GM18517 (cell line): Measurements from ENCODE around the gene GFI1.

Experiments
- ATAC-seq: cut with Tn5 transposase; IDR thresholded peaks from one replicate; pipeline ENCODE4 v1.9.1; 2021; ENCODE audit warnings: mild to moderate bottlenecking, moderate library complexity; ENCODE audit not compliant: unreplicated experiment

Gene GFI1

DNA sequence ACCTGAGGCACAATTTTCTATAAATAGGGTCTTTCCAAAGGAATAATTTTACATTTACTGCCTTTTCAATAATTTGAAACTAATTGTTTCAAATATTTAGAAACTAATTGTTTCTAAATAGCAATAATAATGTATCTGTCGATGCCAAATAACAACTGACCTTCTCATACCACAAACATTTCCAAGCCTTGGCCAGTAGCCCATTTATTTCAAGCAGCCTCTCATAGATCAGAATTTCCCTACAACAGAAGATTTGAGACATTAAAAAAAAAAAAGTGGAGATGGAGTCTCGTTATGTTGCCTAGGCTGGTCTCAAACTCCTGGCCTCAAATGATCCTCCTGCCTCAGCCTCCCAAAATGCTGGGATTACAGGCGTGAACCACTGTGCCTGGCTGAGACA lies 2.1 kb upstream of the GFI1 start:
- no peak for ATAC-seq

DNA sequence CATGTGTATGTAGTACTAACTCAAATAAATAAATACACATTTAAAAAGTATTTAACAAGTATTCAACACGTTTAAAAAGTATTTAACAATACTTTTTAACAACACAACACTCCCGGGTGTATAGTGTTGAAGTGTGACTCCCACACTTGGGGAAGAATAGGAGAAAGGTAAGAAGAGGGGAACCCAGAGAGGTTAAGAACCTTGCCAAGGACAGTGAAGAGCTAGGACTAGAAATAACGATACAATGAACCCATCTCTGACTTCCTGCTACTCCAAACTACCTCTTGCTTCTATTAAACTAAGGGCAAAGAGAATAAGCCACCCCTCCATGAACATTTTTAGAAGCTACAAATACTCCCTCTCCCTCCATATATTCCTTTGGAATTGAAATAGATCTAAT lies 1.7 kb upstream of the GFI1 start:
- no peak for ATAC-seq

DNA sequence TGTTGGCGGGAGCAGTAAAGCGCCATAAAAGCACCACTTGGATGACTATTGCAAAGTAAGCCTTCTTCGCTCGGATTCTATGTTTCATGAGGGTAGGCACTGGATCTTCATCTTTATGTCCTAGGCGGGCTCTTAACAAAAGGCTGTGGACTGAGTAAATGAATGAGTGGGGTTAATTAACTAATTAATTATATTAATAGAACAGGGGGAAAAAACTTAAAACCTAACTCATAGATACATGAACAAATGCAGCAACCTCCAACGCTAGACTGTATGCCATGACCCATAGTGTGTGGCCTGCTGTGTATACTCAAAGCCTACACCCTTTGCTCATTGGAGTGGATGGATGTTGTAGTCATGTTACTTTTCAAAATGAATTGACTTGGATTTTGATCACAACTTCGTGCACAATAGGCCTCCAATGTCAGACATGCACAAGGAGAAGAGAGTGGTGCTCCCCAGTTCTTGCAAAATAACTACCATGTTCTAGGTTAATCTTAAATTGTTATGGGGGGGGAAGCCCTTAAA lies 417 bp upstream of the GFI1 start:
- ATAC-seq: no peak

DNA sequence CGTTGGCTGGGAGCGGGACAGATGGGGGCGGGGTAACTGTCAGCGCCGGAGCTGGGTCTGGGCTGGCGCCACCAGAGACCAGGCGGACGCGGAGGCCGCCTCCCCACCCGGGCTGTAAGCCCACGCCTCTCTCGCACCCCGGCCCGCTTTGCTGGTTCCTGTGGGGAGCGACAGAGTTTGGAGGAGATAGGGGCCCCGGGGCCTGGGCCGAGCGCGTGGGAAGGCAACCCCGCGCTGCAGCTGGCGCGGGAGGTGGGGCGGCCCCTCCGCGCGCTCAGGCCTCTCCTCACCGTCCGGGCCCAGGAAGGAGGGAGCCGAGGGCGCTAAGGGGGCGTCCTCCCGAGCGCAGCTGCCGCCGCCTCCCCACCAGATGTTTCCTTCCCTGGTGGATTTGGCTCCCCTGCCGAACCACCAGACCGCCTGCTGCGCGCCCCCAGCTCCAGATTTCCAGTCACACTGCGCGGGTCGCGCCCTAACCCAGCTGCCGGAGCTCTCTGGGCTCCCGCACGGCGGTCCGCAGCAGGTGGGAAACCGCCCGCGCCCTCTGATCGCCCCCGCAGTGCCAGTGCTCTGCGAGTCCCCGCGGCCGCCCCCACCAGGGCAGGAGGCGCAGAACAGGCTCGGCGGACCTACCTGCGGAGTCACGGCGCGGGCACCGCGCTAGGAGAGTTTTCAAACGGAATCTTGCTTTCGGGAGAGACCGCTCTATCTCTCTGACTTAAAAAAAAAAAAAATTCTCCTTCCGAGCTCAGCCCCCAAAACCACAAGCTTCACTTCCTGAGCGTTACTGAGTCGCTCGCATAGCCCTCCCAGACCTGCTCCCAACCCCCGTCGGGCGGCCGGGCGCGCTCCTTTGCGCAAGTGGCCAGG lies 1.1 kb downstream of the GFI1 start:
- peak; percentile 55 for ATAC-seq

DNA sequence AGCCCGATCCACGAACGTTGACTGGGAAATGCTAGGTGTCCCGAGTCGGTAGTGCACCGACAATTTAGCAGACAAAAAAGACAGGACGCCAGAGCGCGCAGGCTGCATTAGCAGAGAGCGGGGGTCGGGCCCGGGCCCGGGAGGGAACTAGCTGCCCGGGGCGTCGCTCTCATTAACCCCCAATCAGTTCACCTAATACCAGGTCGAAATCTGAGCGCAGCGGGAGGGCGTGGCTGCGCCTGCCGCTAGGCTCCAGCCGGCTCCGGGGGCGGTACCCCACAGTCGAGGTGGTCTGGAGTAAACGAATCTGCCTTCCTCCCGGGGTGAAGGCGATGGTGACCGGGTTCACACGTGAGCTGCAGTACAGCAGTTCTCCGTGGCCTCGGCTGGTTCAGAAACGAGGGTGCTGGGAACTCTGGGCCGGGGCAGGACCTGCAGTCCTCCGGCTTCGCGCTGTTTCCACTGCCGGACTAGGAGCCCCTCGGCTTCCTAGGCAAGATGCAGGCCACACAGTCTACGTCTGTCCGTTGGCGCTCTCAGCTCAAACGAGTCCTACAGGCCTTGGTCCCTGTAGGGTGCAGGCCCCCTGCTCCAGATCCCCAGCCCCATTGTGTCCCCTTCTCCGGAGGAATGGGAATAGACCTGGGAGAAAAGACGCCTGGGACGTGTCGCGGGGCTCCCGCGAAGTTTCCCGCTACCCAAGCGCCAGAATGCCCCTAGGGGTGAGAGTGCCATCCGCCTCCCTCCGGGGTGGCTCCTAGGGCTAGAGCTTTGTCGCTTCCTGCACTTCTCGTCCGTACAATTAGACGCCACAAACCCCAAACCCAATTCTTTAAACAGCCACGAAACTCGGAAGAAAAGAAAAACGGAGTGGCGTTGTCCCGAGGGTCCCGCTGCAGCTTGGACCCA lies 2.0 kb downstream of the GFI1 start:
- peak; percentile 24 for ATAC-seq

DNA sequence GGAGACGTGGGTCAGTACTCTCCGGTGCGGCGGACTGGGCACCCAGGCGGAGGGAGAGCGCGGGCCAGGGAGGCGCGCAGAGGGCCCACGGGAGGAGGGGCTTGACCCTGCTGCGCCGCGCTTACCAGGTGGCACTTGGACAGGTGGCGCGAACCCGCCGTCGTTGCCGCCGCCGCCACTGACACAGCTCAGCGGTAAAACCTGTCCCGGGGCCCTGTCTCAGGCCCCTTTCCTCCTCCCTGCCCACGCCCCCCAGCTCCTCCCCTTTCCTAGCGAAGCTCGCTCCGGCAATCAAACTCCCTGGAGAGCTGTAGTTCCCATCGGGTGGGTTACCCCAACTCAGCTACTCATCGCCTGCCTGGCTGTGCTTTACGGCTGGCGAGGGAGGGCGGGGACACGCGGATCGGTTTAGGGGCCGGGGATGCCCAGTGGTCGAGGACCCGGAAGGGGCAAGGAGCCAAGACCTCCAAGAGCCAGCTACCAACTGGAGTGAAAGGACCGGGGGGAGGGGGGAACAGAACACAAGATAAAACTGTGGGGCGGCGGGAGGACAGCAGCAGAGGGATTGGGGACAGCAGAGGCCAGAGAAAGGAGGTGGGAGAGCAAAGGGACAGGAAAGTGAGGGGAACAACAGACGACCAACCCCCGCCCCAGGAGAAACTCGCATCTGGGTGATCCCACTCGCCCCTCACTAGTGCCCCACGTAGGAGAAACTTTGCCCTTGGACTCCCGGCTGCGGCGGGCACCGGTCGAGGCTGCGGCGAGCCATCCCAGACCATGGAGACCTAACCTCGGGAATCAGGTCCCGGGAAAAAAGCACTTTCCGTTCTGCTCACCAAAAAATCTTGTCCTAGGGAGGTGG lies 2.9 kb downstream of the GFI1 start:
- ATAC-seq: no peak

DNA sequence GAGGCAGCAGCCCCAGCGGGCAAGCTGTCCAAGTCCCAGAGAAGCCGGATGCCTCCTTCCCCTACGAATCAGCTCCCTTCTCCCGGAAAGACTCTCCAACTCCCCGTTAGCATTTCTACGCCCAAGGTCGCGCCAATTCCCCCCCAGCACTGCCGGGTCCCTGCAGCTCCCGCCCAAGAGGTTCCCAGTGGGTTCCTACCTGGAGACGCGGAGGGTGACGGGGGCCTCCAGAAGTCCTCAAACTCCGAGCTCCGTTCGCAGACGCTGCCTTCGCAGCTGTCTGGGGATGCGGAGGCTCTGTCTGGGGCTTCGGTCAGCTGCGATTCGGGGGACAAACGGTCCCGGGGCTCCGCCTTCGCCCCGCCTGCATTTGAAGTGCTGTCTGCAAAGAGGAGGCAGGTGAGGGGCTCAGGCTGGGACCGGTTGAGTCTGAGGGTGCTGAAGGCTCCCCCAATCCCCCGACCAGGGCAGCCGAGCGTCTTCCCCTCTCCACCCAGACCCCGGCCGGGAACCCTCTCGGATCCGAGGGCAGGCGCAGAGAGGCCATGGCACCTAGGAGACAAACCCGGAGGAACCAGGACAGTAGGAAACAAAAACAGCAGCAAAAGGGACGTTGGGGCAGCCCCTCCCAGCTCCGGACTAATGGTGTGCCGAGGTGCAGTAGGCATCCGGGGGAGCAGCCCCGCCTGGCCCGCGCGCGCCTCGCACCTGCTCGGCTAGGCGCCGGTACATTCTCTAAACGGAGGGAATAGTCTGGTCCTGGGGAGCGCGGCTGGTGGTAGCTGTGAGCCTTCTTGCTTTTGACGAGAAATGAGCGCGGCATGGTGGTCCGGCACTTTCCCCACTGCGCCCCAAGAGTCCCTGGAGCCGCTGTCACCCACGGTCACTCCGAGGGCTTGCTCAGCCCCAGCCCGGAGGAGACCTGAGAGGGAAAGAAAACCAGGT lies 3.8 kb downstream of the GFI1 start:
- no peak for ATAC-seq

DNA sequence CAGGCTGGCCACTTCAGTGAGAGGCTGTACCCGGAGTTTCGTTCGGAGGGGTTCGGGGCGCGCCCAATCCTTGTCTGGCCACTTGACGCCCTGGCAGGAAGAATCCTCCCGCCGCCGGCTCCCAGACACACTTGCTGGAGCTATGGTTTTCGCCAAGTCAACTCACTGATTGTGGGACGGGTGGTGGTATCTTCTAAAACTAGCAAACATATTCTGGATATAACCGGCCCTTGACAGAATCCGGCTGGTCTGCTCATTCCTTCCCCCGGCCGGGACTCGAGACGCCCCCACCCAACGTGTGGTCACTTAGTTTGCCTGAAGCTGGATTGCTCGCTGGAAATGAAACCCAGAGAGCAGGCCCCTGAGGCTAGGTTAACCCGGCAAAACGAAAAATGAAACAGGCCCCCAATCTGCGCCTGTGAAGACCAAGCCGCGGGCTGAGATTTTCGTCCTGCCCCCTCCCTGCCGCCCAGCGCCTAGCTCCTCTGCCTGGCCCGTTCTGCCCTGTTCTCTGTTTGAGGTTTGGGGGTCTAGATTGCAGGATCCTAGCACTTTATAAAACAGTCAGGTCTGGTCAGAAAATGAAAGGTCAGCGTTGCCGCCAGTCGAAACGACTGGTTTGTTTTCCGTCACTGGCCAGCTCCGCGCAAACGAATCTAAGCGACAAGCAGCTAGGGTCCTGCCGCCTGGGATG lies 4.6 kb downstream of the GFI1 start:
- ATAC-seq: no peak

DNA sequence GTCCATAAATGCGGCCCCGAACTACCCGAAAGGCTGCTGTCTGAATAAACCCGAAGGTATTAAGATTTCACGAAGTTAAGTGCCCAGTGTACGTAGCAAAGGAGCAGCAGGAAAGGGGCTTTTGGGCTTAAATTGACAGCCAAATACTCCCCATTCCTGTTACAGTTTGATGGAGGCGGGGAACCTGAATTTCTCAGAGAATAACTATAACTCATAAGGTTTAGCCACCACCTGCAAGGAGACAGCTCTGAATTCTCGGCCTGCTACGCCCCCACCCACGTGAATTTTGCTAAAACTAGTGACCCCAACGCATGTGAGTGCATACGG lies 5.2 kb downstream of the GFI1 start:
- no peak for ATAC-seq

DNA sequence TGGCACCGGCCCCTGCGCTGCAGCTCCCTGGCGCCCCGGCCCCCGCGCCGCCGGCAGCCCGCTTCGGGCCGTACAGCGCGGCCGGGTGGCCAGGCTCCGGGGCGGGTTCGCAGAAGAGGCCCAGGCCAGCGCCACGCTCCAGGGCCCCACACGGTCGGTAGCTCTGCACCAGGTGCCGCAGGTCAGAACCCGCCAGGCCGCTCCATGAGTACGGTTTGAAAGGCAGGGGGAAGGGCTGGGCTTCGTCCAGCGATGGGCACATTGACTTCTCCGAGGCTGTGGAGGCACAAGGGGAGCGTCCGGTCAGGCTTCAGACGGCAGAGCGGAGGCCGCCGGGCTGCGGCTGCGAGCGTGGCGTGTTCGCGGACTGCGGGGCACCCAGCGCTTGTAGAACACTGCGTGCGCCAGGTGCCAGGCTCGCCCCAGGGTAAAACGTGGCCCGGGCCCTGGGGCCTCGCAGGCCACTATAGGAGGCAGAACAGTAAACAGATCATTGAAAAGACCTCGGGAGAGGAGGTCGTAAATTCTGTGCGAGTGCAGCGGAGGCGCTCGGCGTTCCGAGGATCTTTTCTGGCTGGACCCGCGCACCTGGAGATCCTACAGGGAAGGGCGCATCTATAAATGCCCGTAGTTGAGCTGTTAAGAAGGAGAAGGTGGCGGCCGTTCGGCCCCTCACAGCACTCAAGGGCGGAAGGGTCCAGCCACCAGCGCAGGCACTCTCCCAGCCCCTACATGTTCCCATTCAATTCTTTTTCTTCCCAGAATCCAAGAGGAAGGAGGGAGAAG lies 5.7 kb downstream of the GFI1 start:
- ATAC-seq: no peak

DNA sequence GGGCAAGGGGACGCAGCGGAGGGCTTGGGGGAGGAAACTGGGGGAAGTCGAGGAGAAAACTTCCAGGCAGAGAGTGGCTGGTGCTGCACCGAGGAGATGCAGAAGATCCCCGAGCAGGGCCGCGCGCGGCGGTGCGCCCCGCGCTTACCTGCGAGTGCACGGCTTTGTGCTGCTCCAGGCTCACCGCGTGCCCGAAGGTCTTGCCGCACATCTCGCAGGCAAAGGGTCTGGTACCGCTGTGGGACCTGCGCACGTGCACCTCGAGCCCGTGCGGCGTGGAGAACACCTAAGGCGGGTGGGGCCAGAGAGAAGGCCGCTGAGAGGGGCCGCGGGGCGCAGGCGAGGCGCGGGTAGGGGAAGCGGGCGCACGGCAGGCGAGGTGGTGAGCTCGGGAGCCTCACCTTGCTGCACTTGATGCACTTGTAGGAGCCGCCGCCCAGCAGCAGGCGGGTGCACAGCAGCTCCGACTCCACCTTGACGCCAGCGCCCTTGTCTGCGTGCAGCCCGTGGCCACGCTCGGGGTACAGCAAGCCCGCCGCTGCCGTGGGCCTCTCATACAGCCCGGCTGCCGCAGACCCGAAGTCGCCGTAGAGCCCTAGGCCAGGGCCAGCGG lies 6.4 kb downstream of the GFI1 start:
- ATAC-seq: no peak

DNA sequence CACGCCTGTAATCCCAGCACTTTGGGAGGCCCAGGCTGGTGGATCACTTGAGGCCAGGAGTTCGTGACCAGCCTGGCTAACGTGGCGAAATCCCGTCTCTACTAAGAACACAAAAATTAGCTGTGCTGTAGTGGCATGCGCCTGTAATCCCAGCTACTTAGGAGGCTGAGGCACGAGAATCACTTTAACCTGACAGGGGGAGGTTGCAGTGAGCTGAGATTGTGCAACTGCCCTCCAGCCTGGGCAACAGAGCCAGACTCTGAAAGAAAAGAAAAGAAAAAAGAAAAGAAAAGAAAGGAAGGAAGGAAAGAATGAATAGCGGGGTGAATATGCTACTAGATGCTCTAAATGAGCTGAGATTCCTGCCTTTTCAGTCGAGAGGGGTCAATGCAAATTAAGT lies 7.1 kb downstream of the GFI1 start:
- ATAC-seq: no peak

DNA sequence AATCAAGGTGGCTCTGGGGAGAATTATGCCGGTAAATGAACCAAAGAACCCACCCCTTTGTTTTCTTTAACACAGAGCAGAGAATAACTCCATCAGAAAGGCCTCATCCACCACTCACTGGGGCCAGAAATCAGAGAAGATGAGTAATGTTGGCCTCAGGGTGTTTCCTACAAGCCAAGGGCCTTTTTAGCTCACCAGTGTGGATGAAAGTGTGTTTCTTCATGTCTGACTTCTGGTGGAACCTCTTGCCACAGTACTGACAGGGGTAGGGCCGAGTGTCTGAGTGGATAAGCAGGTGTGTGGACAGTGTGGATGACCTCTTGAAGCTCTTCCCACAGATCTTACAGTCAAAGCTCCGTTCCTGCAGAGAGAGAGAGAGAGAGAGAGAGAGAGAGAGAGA lies 8.3 kb downstream of the GFI1 start:
- no peak for ATAC-seq

DNA sequence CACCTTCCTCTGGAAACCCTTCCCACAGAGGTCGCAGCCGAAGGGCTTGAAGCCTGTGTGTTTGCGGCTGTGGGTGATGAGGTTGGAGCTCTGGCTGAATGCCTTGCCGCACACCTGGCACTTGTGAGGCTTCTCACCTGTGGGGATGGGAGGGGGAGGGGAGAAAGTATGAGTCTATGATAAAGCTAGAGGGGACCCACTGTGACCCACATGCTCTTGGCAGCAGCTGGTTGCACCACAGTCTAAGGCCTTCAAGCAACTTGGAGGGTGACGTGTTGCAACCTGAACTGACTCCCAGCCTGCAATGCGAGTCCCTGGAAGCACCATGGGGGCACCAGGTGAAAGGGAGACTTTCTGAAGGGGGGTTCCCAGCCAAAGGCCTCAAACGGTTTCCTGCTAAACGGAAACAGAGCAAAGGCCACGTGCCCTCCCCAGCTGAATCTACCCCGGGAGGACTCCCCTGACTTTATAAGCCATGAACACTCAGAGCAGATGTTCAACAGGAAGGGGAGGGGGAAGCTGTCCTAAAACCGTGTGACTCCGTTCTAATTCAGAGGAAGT lies 10.6 kb downstream of the GFI1 start:
- no peak for ATAC-seq

DNA sequence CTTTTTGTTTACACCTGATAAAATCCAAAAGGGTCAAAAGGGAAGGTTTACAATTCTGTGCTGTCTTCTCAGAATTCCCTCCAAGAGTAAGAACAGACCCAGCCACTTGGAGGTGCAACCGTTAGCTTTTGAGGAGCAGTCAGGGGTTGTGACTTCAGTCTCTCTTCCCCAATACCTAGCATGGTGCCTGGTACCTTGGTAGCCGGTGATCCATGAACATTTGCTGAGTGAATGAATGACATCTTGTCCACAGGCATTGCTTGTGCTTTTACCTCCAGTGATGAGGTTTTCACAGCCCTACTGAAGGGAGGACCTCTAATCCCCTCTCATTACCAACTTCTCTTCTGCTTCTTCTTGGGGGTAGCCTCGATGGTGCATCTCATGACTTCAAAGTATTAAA lies 11.7 kb downstream of the GFI1 start:
- no peak for ATAC-seq

DNA sequence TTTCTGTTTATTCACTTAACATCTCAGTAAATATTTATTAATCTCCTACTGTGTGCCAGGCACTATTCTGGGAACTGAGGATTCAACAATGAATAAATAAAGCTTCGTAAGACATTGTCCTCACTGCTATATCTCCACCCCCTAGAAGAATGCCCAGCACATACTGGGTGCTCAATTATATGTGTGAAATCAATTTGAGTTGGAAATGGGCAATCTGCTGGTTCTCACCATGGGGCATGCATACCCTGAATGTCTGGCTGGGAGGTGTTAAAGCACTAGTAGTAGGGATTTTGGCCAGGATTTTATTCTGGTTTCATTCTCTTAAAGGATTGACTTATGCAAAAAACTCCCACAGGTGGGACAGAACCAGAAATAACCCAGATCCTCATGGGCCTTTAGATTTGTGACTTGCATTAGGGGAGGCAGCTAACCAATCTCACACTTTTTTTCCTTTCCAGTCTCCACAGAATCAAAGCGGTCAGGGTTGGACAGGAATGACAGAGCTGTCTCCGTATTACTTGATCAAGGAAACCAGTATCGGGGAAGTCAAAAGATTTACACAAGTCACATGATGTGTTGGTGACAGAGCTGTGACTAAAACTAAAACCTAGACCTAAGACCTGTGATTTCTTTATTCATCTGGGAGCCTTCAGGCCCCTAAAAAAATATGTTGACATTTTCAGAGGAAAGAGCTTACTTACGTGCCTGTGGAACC lies 12.8 kb downstream of the GFI1 start:
- ATAC-seq: peak; percentile 57

DNA sequence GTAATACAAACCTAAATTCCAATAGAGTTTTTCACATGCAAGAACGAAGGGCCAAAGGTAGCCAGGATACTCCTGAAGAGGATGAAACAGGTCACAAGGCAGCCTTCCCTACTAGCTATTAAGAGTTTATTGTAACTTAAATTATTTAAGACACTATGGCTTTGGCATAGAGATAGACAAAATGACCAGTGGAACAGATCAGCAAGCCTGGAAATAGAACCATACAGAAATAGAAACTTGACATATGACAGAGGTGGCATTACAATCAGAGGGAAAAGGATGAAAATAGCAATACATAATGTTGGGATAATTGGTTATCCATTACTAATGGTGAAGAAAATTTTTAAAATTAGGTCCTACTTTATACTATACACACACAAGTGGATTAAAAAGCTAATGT lies 16.5 kb downstream of the GFI1 start:
- ATAC-seq: no peak
